GM18526 (cell line): ENCODE measurements around the gene SHC3.

Experiments
- POLR2A ChIP-seq: IDR thresholded peaks from 3 replicates; pipeline ENCODE4 v1.6.1; 2011; ENCODE audit not compliant: insufficient read length; ENCODE audit errors: extremely low read depth

Gene SHC3

DNA sequence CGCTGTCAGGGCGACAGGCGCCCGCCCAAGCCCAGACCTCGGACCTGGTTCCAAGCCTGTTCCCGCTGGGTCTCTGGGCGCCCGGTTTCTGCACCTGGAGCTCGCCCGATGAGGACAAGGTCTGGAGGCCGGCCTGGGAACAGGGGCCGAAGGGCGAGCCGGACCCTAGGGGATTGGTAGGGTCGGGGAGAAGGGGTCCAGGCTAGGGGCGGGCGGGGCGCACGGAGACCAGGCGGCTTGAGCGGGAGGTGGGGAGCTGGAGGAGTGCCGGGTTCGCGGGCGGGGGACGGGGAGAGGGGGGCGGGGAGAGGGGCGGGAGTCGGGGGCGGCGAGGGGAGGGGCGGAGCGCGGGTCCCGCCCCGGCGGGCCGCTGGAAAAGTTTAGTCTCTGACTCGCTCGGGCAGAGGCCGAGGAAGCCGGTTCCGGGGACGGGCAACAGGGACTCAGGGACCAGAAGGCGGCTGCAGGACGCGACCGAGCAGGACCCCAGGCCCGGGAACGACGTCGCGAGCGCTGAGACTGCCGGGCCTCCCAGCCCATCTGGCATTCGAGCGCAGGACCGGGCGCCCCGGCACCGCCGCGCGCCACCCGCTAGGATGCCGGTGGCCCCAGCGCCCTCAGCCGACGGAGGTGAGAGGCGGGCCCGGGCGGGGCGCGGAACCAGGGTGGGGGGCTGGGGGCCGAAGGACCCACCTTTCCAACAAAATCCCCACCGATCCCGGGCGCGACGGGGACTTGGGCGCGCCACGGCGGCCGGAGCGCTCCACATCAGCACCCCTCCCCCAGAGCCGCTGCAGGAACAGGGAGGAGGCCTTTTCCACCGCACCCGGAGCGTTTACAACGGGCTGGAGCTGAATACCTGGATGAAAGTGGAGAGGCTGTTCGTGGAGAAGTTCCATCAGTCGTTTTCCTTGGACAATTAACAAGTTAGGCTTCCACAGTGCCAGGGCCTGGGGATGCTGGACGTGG is 187.3 kb downstream of the SHC3 start, which contains the start of gene S1PR3:
S1PR3 (plus strand) TSS at position 403 of the 969 bp plus-strand sequence. CDS start 9,733 bp downstream, outside the sequence.
- no peak for TF ChIP-seq POLR2A

DNA sequence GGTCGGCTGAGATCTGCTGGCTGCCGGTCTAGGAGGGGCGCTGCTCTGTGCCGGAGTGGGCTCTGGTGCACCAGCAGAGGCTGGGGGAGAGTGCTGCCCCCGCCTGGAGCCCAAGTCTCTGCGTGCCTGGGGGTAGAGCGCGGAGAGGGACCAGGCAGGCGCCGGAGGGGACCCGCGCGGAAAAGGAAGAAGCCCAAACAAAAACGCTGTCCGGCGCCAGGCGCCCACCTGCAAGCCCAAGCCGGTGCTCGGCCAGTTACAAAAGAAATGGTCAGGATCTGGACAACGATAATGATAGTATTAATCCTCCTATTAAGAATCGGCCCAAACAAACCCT is 187.9 kb downstream of the SHC3 start:
- TF ChIP-seq POLR2A: no peak

DNA sequence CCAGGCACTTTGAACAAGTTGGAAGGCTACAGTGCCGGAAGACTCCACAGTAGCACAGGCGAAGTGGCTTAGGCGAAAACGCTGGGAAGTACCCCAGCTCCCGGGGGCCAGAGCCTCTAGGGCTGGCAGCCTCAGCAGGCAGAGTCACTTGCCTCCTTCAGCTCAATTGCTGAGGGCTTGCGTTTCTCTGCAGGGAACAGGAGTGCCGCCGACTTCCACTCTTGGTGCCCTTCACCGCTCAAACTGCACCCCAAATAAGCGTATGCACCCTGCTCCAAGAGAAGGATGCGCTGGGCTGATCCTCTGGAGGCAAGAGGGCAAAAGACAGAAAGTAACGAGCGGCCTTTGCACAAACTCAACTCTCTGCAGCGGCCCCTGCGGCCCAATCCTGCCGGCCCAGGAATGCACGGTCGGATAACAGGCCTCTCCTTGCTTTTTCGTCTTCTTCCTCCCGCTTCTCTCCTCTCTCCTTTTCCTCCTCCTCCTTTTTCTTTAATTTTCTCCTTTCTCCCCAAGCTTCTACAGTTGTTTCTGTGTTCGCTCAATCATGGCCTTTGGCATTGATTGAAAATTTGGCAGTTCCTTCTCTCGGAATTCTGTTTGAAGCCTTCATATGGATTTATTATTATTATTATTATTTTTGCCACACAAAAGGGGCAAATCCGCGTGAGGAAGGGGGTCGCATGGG is 188.4 kb downstream of the SHC3 start:
- no peak for TF ChIP-seq POLR2A

GRCh38 chr9:88988796-88989641 is 189.6 kb downstream of the SHC3 start:
- no peak for TF ChIP-seq POLR2A

- no peak for TF ChIP-seq POLR2A
Observed at GRCh38 chr9:88987661-88988060, 191.0 kb downstream of the SHC3 start.

- no peak for TF ChIP-seq POLR2A
Observed at GRCh38 chr9:88986776-88987175, 191.8 kb downstream of the SHC3 start.

DNA sequence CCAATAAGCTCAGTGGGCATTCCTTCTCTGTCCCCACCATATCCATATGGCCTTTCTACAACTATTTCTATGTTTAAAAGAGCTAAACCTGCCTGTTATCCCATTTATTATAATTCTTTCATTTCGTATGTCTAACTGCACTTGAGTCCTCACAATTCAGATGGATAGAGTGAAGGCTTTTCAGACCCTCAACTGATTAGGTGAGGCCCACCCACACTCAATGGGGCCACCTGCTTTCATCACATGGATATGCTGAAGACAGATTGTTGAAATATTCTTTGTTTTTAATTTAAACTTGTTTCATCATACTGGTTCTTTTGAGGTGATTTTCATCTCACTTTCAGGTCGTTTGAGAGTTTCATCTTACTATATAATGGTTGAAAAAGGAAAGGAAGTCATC is 193.0 kb downstream of the SHC3 start:
- no peak for TF ChIP-seq POLR2A

GRCh38 chr9:88984543-88984883 is 194.1 kb downstream of the SHC3 start:
- no peak for TF ChIP-seq POLR2A

- TF ChIP-seq POLR2A: no peak
Observed at GRCh38 chr9:88983865-88984542, 194.6 kb downstream of the SHC3 start.

DNA sequence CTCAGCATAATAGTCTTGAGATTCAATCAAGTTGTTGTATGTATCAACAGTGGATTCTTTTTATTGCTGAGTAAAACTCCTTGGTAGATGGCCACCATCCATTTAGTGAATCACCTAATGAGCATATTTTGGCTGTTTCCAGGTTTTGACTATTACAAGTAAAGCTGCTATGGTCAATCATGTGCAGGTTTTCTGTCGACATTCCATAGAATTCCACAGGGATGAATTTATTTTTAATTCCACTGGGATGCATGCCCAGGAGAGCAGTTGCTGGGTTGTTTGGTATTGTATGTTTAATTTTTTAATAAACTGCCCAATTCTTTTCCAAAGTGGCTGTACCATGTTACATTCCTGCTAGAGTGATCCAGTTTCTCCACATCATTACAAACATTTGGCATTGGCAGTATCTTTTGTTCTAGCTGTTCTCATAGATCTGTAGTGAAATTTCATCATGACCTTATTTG is 197.8 kb downstream of the SHC3 start:
- no peak for TF ChIP-seq POLR2A

- TF ChIP-seq POLR2A: no peak
Observed at GRCh38 chr9:88979791-88980190, 198.8 kb downstream of the SHC3 start.

GRCh38 chr9:88979021-88979420 is 199.6 kb downstream of the SHC3 start:
- TF ChIP-seq POLR2A: no peak

- TF ChIP-seq POLR2A: no peak
Observed at GRCh38 chr9:88978034-88978433, 200.6 kb downstream of the SHC3 start.

GRCh38 chr9:88976890-88977257 is 201.7 kb downstream of the SHC3 start:
- TF ChIP-seq POLR2A: no peak

DNA sequence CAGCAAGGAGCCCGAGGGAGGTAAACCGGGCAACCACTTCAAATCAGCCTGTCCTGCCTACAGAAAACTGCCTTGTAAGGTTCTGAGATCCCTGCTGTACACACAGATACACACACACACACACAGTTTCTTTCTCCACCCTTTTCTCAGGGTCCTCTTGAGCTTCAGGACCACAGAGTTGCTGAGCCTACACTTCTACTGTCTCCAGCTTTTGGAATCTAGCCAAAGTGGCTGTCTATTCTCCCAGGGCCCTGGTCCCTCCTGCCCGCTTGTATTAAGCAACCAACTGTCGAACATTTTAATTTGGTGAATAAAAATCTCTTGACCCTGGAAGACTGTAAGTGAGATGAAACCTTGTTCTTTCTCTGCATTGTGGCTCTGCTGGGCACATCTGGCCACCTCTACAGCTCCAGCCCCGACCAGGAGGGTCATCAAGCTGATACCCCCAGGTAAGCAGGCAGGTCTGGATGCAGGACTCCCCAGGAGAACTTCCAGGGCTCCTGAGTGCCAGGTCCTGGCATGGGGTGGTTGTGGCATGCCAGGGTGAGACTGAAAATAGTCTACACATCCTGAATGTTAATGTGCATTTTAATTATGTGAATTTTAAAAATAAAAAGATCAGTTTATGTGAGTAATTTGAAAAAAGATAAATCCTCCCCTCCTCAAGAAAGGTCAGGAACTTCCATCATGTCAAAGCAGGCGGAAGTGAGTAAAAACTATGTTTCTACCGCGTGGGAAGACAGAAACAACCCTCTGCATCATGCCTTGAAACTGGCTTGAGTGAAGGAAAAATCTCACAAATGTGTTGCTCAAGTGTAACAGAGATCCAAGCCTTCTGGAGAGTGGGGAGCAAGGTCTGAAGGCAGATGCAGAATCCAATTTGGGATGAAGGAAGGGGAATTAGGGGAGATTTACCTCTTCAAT is 202.4 kb downstream of the SHC3 start:
- no peak for TF ChIP-seq POLR2A
